Measurements from ENCODE around the gene MBLAC1. TPM values are rescaled to one million over a fixed set of nuclear protein-coding genes. Genes with fewer than 3 reads are reported as not detected.
A peak's percentile ranks its signal among the peaks of the same experiment; 100 is the strongest.

MBLAC1 gene
- total RNA-seq, 1 donor from 2014 or later, result 2.1 TPM

- no peak for DNase-seq (ENCODE audit: low read depth, low spot score)
- Mint-ChIP-seq H3K36me3 (ENCODE audit: low read depth) (peaks cover 66% of the 10 kb centered on the region), H3K9me3 (no peaks in the 10 kb centered on the region), H3K27ac (ENCODE audit: unreplicated experiment) (peak overlapping the region; percentile 92), H3K4me1 (peaks cover 71% of the 10 kb centered on the region), H3K4me3 (peak overlapping the region; percentile 99), H3K27me3 (ENCODE audit: low read depth) (peaks cover 59% of the 10 kb centered on the region)
- TF ChIP-seq CTCF (conservative IDR thresholded peaks at IDR 0.05), result no peak
Observed at GRCh38 chr7:100093925-100094486, 32.8 kb upstream of the MBLAC1 start.

GRCh38 chr7:100095289-100095688, 31.5 kb upstream of the MBLAC1 start:
- H3K36me3 Mint-ChIP-seq (ENCODE audit: low read depth), result peaks cover 79% of the 10 kb centered on the region
- TF ChIP-seq CTCF (conservative IDR thresholded peaks at IDR 0.05), result no peak
- no peak for DNase-seq (ENCODE audit: low read depth, low spot score)
- H3K9me3 Mint-ChIP-seq, result no peaks in the 10 kb centered on the region
- H3K27me3 Mint-ChIP-seq (ENCODE audit: low read depth), result peaks cover 57% of the 10 kb centered on the region
- no peak overlapping the region for H3K27ac Mint-ChIP-seq (ENCODE audit: unreplicated experiment)
- H3K4me3 Mint-ChIP-seq, result peak overlapping the region; percentile 99
- H3K4me1 Mint-ChIP-seq, result peaks cover 75% of the 10 kb centered on the region

- Mint-ChIP-seq H3K4me3 (peak overlapping the region; percentile 99), H3K4me1 (peaks cover 72% of the 10 kb centered on the region), H3K9me3 (no peaks in the 10 kb centered on the region), H3K27ac (ENCODE audit: unreplicated experiment) (no peak overlapping the region), H3K36me3 (ENCODE audit: low read depth) (peaks cover 79% of the 10 kb centered on the region), H3K27me3 (ENCODE audit: low read depth) (peaks cover 55% of the 10 kb centered on the region)
- TF ChIP-seq CTCF (conservative IDR thresholded peaks at IDR 0.05), result no peak
- DNase-seq (ENCODE audit: low read depth, low spot score), result no peak
Observed at GRCh38 chr7:100095704-100096103, 31.1 kb upstream of the MBLAC1 start.

DNA sequence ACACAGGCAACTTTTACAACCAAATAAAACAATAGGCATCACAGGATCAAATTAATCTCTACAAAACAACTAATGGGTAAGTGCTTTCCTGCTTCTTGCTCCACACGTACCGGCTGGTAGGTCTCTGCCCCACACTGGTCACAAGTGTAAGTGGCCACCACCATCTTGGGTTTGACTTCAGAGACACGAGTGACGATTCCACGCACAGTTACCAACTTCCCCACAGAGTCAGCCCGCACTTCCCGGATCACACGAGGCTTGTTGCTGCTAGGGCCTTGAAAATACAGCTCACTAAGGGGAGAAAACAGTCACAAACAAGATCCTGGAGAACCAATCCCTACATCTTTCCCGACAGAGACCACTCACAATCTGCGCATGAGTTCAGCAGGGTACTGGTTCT, 27.9 kb upstream of the MBLAC1 start:
- Mint-ChIP-seq H3K27me3 (ENCODE audit: low read depth) (peaks cover 38% of the 10 kb centered on the region), H3K36me3 (ENCODE audit: low read depth) (peaks cover 53% of the 10 kb centered on the region), H3K4me3 (peak overlapping the region; percentile 99), H3K27ac (ENCODE audit: unreplicated experiment) (peak overlapping the region; percentile 96), H3K9me3 (no peaks in the 10 kb centered on the region), H3K4me1 (peaks cover 63% of the 10 kb centered on the region)
- DNase-seq (ENCODE audit: low read depth, low spot score), result no peak
- no peak for TF ChIP-seq CTCF (conservative IDR thresholded peaks at IDR 0.05)

DNA sequence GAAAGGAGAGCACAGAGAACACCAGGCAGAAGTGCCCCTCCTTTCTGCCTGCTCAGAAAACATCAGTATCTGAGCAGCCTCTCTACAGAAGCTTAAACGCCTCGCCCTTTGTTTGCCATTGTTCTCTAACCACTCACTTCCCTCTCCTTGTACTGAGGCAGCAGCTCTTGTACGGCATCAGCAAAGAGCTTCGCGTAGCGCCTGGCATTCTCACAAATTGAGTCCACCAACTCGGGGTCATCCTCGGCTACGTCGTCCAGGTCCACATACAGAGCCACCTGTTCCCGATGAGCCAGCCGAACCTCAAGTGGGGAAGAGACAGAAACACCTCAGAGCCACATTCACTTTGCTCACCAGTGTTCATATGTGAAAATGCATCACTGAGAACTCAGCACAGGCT, 27.3 kb upstream of the MBLAC1 start:
- Mint-ChIP-seq H3K4me1 (peaks cover 62% of the 10 kb centered on the region), H3K9me3 (no peaks in the 10 kb centered on the region), H3K36me3 (ENCODE audit: low read depth) (peaks cover 52% of the 10 kb centered on the region), H3K27me3 (ENCODE audit: low read depth) (peaks cover 37% of the 10 kb centered on the region), H3K27ac (ENCODE audit: unreplicated experiment) (peak overlapping the region; percentile 100), H3K4me3 (peak overlapping the region; percentile 99)
- no peak for DNase-seq (ENCODE audit: low read depth, low spot score)
- TF ChIP-seq CTCF (conservative IDR thresholded peaks at IDR 0.05), result no peak

Measured in neural crest cell (in vitro differentiated cells).